CD4-positive, alpha-beta T cell (primary cell): ENCODE data around the gene GANC. TPM values are rescaled to one million over a fixed set of nuclear protein-coding genes. Genes with fewer than 3 reads are reported as not detected.

Experiments used
- ATAC-seq: fragments of 200-7000 bp; cut with Tn5 transposase; one replicate; pipeline ENCODE4 v1.10.0; 2022; ENCODE audit warnings: mild to moderate bottlenecking; ENCODE audit not compliant: poor library complexity
- CTCF ChIA-PET: fragments of 350-600 bp; sonication (Branson Sonifier 250); formaldehyde crosslinking; loops from one replicate; lab custom pipeline; 2021; ENCODE audit warnings: antibody characterized with exemption, inconsistent platforms; lab: Charles Lee
- POLR2A ChIA-PET: fragments of 350-600 bp; sonication (Branson Sonifier 250); formaldehyde crosslinking; loops from one replicate; lab custom pipeline; 2021; ENCODE audit warnings: antibody characterized with exemption, inconsistent platforms; lab: Charles Lee
- DNase-seq, 14 experiments: peaks; one replicate each; pipeline ENCODE4 v3.0.0-alpha.2; 2013 to 2020; ENCODE audit warnings: mixed read lengths in 2 of 14
- H3K27ac ChIP-seq, 2 donors: one replicate each; pipeline versions ENCODE4 v1.5.1 to v1.7.0; 2013; ENCODE audit warnings: low read length in 2 of 2, low read depth in 1 of 2, mild to moderate bottlenecking in 1 of 2
- H3K27me3 ChIP-seq, 2 experiments: 1 replicate in 1 of 2; 2 replicates in 1 of 2; pipeline versions ENCODE4 v1.6.1 to v1.7.0; 2013; ENCODE audit warnings: low read length in 2 of 2, control low read depth in 1 of 2, mild to moderate bottlenecking in 1 of 2, moderate library complexity in 1 of 2; ENCODE audit not compliant: insufficient read depth in 2 of 2, control insufficient read depth in 1 of 2
- H3K36me3 ChIP-seq: one replicate; pipeline ENCODE4 v1.6.1; 2013; ENCODE audit warnings: low read length, control low read depth; ENCODE audit not compliant: insufficient read depth
- H3K4me1 ChIP-seq: one replicate; pipeline ENCODE4 v1.6.1; 2013; ENCODE audit warnings: low read length, control low read depth; ENCODE audit not compliant: insufficient read depth
- H3K4me3 ChIP-seq: one replicate; pipeline ENCODE4 v1.5.1; 2013; ENCODE audit warnings: mild to moderate bottlenecking, low read length, moderate library complexity
- H3K9me3 ChIP-seq, 2 experiments: 1 replicate in 1 of 2; 2 replicates in 1 of 2; pipeline versions ENCODE4 v1.6.1 to v1.7.0; 2013; ENCODE audit warnings: low read length in 2 of 2, mild to moderate bottlenecking in 2 of 2, control low read depth in 1 of 2, moderate library complexity in 1 of 2; ENCODE audit not compliant: control insufficient read depth in 1 of 2, insufficient read depth in 1 of 2
- H3K27ac Mint-ChIP-seq: one replicate; pipeline ENCODE4 v1.8.0; 2020; ENCODE audit warnings: mixed read lengths
- H3K27me3 Mint-ChIP-seq: one replicate; pipeline ENCODE4 v1.8.0; 2021; ENCODE audit warnings: mixed read lengths
- H3K36me3 Mint-ChIP-seq: one replicate; pipeline ENCODE4 v1.8.0; 2021; ENCODE audit warnings: low read depth, mixed read lengths
- H3K4me1 Mint-ChIP-seq: one replicate; pipeline ENCODE4 v1.8.0; 2021; ENCODE audit warnings: low read depth, mixed read lengths
- H3K4me3 Mint-ChIP-seq: one replicate; pipeline ENCODE4 v1.8.0; 2020; ENCODE audit warnings: mild to moderate bottlenecking, mixed read lengths
- H3K9me3 Mint-ChIP-seq: one replicate; pipeline ENCODE4 v1.8.0; 2020; ENCODE audit warnings: mixed read lengths
- intact Hi-C, 2 experiments: fragments of 100-400 bp; cut with DNase I in 1 of 2; cut with micrococcal nuclease in 1 of 2; formaldehyde crosslinking; loops; one replicate each; pipeline versions ENCODE4 v1.15.1 to v1.9.0; 2023 to 2025; cut with DNase I, micrococcal nuclease
- total RNA-seq, 174 experiments: library from RNA in 2 of 174; stranded (reverse) in 2 of 174; gene quantifications; one replicate each; pipeline ENCODE4 v1.2.3 and lab custom pipeline; 2021 to 2026
- TF ChIP-seq, protein P1 (sequence below): fragments of 200-600 bp; IDR thresholded peaks from one replicate; pipeline ENCODE4 v1.8.0; 2022; ENCODE audit warnings: antibody characterized with exemption, mild to moderate bottlenecking

The GANC gene
- total RNA-seq, 2 experiments from 2014 or later: 22.3 to 23.9 TPM

DNA sequence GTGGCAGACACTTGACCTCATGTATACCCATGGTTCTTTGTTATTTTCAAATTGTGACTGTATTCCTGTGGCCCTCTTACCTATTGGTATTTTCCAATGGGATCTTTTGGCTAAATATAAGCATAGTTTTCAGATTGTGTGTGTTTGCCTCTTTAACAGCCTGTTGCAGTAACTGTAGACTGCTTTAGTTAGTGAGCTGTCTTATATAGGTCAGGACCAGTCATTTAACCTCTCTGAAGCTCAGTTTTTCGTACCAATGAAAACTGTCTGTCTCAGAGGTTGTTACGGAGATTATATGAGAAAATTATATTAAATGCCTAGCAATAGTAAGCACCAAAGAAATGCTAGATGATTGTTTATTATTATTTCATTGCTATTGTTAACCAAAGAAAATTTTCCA is 57.0 kb downstream of the GANC start:
- Mint-ChIP-seq H3K27ac (no peak overlapping the region), H3K4me1 (no peaks in the 10 kb centered on the region), H3K9me3 (peaks cover 3% of the 10 kb centered on the region), H3K36me3 (peaks cover 80% of the 10 kb centered on the region), H3K27me3 (no peaks in the 10 kb centered on the region), H3K4me3 (no peak overlapping the region)
- CTCF ChIA-PET: interaction anchor here (0.6 to 0.7 kb wide), 2 partner anchors 9 to 26 kb away, joined by 3 read pairs; no protein-coding TSS in a partner anchor
- Histone ChIP-seq H3K9me3 (peaks cover 0 to 4% of the 10 kb centered on the region in 2 experiments), H3K27me3 (no peaks in the 10 kb centered on the region), H3K27ac (no peak overlapping the region), H3K4me1 (no peaks in the 10 kb centered on the region), H3K4me3 (no peak overlapping the region), H3K36me3 (peaks cover 28% of the 10 kb centered on the region)
- intact Hi-C loops: no loop called here
- DNase-seq: no peak
- TF ChIP-seq, protein P1, sequence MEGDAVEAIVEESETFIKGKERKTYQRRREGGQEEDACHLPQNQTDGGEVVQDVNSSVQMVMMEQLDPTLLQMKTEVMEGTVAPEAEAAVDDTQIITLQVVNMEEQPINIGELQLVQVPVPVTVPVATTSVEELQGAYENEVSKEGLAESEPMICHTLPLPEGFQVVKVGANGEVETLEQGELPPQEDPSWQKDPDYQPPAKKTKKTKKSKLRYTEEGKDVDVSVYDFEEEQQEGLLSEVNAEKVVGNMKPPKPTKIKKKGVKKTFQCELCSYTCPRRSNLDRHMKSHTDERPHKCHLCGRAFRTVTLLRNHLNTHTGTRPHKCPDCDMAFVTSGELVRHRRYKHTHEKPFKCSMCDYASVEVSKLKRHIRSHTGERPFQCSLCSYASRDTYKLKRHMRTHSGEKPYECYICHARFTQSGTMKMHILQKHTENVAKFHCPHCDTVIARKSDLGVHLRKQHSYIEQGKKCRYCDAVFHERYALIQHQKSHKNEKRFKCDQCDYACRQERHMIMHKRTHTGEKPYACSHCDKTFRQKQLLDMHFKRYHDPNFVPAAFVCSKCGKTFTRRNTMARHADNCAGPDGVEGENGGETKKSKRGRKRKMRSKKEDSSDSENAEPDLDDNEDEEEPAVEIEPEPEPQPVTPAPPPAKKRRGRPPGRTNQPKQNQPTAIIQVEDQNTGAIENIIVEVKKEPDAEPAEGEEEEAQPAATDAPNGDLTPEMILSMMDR: no peak
- POLR2A ChIA-PET: no interaction called here
- no peak for ATAC-seq

DNA sequence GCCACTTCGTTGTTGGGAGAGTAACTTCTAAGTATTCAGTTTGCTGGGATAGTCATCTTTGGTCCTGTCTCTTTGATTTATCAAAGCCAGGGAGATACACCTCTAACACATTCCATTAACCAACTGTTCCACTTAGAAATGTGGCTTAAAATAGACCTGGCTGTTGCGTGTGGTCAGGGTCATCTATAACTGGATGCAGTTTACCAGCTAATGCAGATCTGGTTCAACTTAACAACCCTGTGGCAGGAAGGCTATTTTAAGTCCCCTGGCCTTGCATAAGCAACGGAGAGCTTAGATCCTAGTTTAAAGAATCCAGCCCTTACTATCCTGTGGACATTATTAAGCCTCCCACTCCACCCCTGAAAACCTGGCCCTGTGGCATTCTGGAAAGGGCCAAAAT is 58.2 kb downstream of the GANC start:
- H3K9me3 ChIP-seq: peaks cover 0 to 9% of the 10 kb centered on the region in 2 experiments
- no peak overlapping the region for H3K4me3 ChIP-seq
- ATAC-seq: no peak
- ChIA-PET CTCF (no interaction called here), POLR2A (no interaction called here)
- no peaks in the 10 kb centered on the region for H3K4me1 Mint-ChIP-seq
- intact Hi-C loops: no loop called here
- H3K36me3 ChIP-seq: peaks cover 19% of the 10 kb centered on the region
- DNase-seq: no peak
- TF ChIP-seq, protein P1: no peak
- no peak overlapping the region for H3K4me3 Mint-ChIP-seq
- no peak overlapping the region for H3K27ac ChIP-seq
- no peaks in the 10 kb centered on the region for H3K4me1 ChIP-seq
- H3K27ac Mint-ChIP-seq: no peak overlapping the region
- H3K27me3 ChIP-seq: no peaks in the 10 kb centered on the region
- H3K9me3 Mint-ChIP-seq: peaks cover 3% of the 10 kb centered on the region
- H3K36me3 Mint-ChIP-seq: peaks cover 82% of the 10 kb centered on the region
- no peaks in the 10 kb centered on the region for H3K27me3 Mint-ChIP-seq

DNA sequence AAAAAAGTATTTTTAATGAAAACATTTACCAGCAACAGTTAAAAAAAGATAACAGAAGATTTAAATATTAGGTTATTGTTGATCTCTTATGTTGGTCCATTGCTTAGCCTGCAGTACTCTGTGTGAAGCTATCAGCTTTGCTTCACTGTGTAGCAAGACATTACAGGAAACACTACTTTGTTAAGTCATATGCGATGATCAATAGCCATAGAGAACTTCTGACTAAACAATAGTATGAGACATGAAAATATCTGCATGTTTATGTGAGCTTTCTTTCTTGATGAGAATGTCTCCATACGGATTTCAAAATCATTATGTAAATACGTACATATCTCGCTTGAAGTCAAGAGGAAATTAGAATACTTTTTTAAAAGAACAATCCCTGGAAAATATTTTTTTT is 59.3 kb downstream of the GANC start:
- Mint-ChIP-seq H3K36me3 (peaks cover 78% of the 10 kb centered on the region), H3K4me1 (no peaks in the 10 kb centered on the region), H3K9me3 (peaks cover 3% of the 10 kb centered on the region), H3K27me3 (no peaks in the 10 kb centered on the region), H3K27ac (no peak overlapping the region), H3K4me3 (no peak overlapping the region)
- Histone ChIP-seq H3K4me1 (no peaks in the 10 kb centered on the region), H3K27me3 (no peaks in the 10 kb centered on the region), H3K36me3 (peaks cover 9% of the 10 kb centered on the region), H3K27ac (no peak overlapping the region), H3K4me3 (no peak overlapping the region), H3K9me3 (peaks cover 0 to 9% of the 10 kb centered on the region in 2 experiments)
- POLR2A ChIA-PET: no interaction called here
- intact Hi-C loops: no loop called here
- ATAC-seq: no peak
- TF ChIP-seq, protein P1: no peak
- CTCF ChIA-PET: no interaction called here
- no peak for DNase-seq
